Measurements from ENCODE around the gene PSG1. TPM values are rescaled to one million over a fixed set of nuclear protein-coding genes. Genes with fewer than 3 reads are reported as not detected.
"Not testable (repeated sequence)": the region's sequence is repeated elsewhere in the genome, so short reads cannot be mapped to it uniquely, and the experiment has no call there.

PSG1 gene
- total RNA-seq, 2 experiments from 2014 or later: not detected

DNA sequence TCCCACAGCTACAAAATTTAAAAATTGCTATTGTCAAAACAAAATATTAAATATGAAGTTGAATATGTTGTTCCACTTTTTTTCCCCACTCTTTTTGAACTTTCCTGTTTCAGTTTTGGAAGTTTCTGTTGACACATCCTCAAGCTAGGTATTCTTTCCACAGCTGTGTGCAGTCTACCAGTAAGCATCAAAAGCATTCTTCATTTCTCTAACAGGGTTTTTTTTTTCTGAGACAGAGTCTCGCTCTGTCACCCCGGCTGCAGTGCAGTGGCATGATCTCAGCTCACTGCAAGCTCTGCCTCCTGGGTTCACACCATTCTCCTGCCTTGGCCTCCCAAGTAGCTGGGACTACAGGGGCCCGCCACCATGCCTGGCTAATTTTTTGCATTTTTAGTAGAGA lies 5.4 kb downstream of the PSG1 start:
- H3K27ac Mint-ChIP-seq; H3K36me3 Mint-ChIP-seq; H3K4me1 Mint-ChIP-seq; H3K27me3 Mint-ChIP-seq; ATAC-seq; DNase-seq; H3K4me3 Mint-ChIP-seq; H3K9me3 Mint-ChIP-seq (ENCODE audit: low read depth); CTCF ChIA-PET: not testable (repeated sequence)

DNA sequence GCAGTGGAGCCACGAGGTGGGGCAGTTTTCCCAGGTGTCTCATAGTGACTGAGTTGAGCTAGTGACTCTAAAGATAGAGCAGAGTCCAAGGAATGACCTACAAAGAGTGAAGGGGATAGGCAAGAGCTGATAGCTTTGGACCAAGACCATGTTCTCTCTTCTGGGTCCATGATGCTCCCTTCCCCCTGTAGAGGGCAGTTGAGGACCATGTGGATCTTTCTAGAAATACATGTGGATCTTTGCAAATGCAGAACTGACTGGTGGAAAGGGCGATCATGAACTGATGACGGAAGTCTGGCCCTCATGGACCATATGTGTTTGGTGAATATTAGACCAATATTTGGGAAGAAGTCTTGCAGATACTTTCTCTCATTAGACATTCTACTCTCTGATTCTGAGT lies 6.9 kb downstream of the PSG1 start:
- Mint-ChIP-seq H3K27ac (no peak overlapping the region), H3K4me1 (no peaks in the 10 kb centered on the region), H3K9me3 (ENCODE audit: low read depth) (no peaks in the 10 kb centered on the region), H3K36me3 (no peaks in the 10 kb centered on the region), H3K4me3 (no peak overlapping the region), H3K27me3 (no peaks in the 10 kb centered on the region)
- no peak for DNase-seq
- ATAC-seq: no peak
- CTCF ChIA-PET: no interaction called here

DNA sequence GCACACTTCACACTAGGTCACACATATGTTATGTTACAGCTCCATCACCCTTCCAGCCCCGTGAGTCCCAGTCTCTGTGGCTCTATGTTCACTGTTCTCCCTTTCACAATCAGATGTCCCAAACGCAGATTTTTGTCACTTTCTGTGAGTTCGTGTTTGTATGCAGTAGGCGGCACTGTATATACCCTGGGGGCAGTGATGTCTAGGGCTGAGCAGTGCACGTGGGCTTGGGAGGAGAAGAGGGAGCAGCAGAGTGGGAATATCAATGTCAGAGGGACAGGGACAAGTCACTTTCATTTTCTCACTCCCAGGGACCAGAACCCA lies 22.0 kb downstream of the PSG1 start:
- ATAC-seq (no peak), DNase-seq (no peak)
- CTCF ChIA-PET: no interaction called here
- no peaks in the 10 kb centered on the region for H3K4me1 Mint-ChIP-seq
- no peaks in the 10 kb centered on the region for H3K27me3 Mint-ChIP-seq
- H3K9me3 Mint-ChIP-seq (ENCODE audit: low read depth): no peaks in the 10 kb centered on the region
- H3K36me3 Mint-ChIP-seq: no peaks in the 10 kb centered on the region
- H3K27ac Mint-ChIP-seq: no peak overlapping the region
- no peak overlapping the region for H3K4me3 Mint-ChIP-seq

DNA sequence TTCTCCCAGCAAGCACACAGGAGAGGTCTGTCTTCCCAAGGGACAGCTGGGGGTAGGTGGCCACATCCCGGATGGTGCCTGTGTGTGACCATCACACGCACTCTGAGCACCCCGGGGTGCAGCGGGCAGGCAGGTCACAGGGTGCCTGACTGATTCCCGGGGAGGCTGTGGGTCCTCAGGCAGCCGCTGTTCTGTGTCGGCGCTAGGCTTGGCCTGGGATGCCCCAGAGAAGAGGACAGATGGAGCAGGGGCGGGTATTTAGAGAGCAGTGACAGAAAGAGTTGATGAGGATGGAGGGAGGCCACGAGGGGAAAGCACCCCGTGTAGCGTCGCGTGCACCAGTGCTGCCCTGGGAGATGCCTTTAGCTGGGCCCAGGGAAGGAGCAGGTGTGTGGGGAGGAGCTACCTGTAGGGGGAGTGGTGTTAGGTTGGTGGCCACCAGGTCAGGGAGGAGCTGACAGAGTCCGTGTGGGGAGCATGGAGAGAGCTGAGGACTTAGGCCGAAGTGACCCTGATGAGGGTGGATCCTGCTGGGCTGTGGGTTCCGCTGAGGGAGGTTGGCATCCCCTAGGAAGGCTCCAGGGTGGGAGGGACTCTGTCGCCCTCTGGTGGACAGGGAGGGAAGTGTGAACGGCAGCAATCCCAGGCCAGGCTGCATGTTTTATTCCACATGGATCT lies 22.5 kb downstream of the PSG1 start:
- H3K27ac Mint-ChIP-seq; H3K27me3 Mint-ChIP-seq; CTCF ChIA-PET; ATAC-seq; DNase-seq; H3K9me3 Mint-ChIP-seq (ENCODE audit: low read depth); H3K4me3 Mint-ChIP-seq; H3K36me3 Mint-ChIP-seq; H3K4me1 Mint-ChIP-seq: not testable (repeated sequence)

DNA sequence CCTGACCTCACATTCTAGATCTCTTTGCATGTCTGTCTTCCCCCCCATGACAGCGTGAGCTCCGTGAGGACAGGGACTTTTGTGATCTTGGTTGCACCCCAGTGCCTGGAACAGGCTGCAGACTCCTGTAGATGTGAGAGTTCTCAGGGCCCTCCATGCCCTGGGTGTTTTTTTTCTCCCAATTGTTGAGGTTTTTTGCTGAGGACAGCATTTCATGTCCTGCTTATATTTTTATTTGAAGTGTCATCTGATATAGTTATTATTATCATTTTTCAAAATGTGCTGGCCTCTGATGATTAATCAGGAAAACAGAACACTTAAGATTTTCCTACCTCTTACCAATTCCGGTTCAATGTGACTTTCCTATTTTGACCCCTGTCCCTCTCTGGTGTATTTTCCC lies 24.8 kb downstream of the PSG1 start:
- not testable (repeated sequence) for H3K4me1 Mint-ChIP-seq

DNA sequence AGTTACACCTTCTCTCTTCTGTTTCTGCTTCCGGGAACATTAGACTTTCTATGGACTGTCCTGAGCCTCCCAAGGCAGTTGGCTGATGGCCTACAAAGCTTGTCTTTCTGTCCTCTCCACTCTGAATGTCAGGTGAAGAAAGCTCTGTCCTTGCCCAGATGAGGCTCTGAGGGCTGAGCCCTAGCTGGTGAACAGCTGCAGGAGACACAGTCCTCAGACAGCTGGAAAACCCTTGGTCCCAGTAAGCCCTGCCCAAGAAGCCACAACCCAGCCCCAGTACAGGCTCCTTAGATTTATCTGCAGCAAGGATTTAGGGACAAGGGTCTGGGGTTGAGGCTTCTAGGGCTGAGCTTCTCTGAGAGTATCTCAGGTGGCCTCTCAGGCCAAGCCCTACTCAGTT lies 26.3 kb downstream of the PSG1 start:
- H3K4me1 Mint-ChIP-seq; H3K27ac Mint-ChIP-seq; H3K36me3 Mint-ChIP-seq; H3K9me3 Mint-ChIP-seq (ENCODE audit: low read depth); H3K4me3 Mint-ChIP-seq; CTCF ChIA-PET; DNase-seq; H3K27me3 Mint-ChIP-seq; ATAC-seq: not testable (repeated sequence)

More for the DNA sequence above, 24.8 kb downstream of the PSG1 start:
- H3K4me3 Mint-ChIP-seq; H3K27me3 Mint-ChIP-seq; ATAC-seq; H3K9me3 Mint-ChIP-seq (ENCODE audit: low read depth); DNase-seq; CTCF ChIA-PET; H3K27ac Mint-ChIP-seq; H3K36me3 Mint-ChIP-seq: not testable (repeated sequence)

DNA sequence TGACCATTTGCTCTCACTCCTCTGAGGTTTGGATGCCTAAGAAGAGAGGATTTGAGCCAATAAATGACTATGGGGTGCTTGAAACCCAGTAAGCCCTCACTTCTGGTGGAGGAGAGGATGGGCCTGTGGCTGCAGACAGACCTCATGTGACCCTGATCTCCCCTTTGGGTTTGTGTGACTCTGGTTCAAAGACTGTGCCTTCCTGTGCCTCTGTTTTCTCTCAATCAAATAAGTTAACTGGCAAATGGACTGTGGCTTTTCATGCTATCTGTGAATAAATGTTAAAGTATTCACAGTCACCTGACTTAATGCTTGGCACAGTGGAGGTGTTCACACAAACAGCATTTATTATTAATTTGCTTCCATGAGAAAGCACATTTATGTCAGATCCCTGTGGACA lies 26.7 kb downstream of the PSG1 start:
- H3K27ac Mint-ChIP-seq; CTCF ChIA-PET; ATAC-seq; H3K27me3 Mint-ChIP-seq; H3K36me3 Mint-ChIP-seq; H3K4me1 Mint-ChIP-seq; H3K4me3 Mint-ChIP-seq; H3K9me3 Mint-ChIP-seq (ENCODE audit: low read depth); DNase-seq: not testable (repeated sequence)

DNA sequence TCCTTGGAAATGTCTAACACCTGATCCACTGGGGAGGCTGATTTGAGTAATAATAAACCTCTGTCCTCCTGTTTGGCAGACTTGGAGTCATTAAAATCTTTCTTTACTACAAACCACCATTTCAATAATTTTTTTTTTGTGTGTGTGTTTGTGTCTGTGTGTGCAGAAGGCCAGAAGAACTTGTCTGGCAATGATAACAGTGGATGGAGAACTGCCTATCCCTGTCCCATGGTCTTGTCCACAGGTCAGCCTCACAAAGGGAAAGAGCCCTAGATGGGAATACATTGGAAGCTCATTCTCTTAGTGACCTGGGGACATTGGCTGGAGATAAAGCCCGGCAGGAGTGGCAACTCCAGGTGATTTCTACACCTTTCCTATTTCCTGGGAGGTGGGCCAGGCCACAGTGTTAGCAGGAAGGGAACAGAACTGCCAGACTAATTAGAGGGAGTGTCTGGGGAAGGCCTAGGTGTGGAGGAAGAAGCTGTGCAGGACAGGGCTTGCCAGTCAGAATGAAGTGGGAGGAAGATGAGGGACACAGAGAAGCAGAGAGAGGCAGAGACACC lies 27.7 kb downstream of the PSG1 start:
- CTCF ChIA-PET; H3K27ac Mint-ChIP-seq; H3K9me3 Mint-ChIP-seq (ENCODE audit: low read depth): not testable (repeated sequence)

DNA sequence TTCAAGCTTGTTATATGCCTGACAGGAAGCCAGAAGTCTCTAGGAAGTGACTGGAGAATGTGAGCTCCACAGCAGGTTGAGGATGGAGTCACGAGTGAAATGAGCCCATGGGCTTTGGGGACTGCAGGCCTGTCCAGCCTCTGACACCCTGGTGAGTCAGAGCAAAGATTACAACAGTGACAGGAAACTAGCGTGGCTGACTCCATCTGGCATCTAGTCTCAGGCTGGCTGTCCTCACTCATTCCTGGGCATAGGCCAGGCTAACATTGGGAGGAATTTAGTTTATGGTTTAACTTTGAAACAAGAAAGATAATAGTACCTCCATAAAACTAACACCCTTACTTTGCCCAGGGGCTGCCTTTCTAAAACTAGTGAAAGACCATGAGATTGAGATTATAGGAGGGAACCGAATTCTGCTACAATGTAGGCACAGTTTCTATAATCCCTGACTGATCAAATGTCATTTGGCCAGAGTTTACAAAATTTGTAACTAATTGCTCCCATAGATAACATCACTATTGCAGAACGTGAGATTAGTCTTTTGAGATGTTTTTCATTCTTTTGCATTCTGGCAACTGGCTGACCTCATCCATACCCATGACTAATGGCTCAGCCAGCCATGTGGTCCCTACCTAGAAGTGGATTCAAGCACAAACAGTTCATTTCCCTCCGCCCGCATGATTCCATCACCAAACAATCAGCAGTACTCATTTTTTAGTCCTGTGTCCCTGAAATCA lies 28.4 kb downstream of the PSG1 start:
- Mint-ChIP-seq H3K4me1 (no peaks in the 10 kb centered on the region), H3K27ac (no peak overlapping the region), H3K4me3 (no peak overlapping the region), H3K36me3 (no peaks in the 10 kb centered on the region), H3K27me3 (peaks cover 2% of the 10 kb centered on the region), H3K9me3 (ENCODE audit: low read depth) (no peaks in the 10 kb centered on the region)
- DNase-seq: no peak
- CTCF ChIA-PET: no interaction called here
- no peak for ATAC-seq

More for the DNA sequence above, 27.7 kb downstream of the PSG1 start:
- ATAC-seq, H3K27me3 Mint-ChIP-seq, H3K4me1 Mint-ChIP-seq, H3K36me3 Mint-ChIP-seq, H3K4me3 Mint-ChIP-seq, DNase-seq: not testable (repeated sequence)

DNA sequence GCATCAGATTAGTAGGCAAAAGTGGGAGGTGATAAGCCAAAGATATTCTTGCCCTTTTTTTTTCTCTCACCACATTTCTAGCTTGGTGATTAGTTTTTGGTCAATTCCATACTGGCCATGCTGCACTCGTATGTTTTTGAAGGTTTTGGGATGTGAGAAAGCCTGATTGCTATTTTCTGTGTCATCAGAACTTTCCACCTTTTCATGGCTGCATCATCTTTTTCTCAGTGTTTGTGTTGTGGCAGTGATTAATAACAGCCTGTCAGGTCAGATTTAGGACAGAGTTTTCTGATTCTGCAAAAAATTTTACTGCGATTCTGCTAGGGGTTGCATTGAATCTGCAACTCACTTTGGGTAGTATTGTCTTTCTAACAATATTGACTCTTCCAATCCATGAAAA lies 32.9 kb downstream of the PSG1 start:
- Mint-ChIP-seq H3K27me3 (peaks cover 2% of the 10 kb centered on the region), H3K4me3 (no peak overlapping the region), H3K27ac (no peak overlapping the region), H3K4me1 (no peaks in the 10 kb centered on the region), H3K9me3 (ENCODE audit: low read depth) (no peaks in the 10 kb centered on the region), H3K36me3 (no peaks in the 10 kb centered on the region)
- CTCF ChIA-PET: no interaction called here
- ATAC-seq (no peak), DNase-seq (no peak)

DNA sequence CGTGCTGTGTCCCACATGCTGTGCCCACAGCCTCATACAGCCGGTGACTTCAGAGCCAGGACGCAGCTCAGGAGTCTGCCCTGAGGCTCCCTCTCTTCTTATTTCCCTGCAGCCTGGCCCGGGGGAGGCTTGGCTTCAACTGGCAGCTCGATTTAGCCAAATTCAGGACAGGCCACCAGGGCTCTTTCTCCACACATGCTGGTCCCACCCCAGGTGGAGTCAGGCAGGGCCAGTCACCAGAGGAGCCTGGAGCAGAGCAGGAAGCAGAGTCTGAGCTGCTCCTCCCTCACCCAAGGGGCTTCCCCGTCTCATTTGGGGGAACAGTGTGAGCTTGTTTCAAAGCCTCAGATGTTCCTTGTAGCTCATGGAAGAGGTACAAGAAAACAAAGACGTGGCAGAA lies 35.9 kb downstream of the PSG1 start:
- H3K4me1 Mint-ChIP-seq; H3K4me3 Mint-ChIP-seq; CTCF ChIA-PET; H3K27ac Mint-ChIP-seq; H3K27me3 Mint-ChIP-seq; H3K36me3 Mint-ChIP-seq; ATAC-seq; H3K9me3 Mint-ChIP-seq (ENCODE audit: low read depth); DNase-seq: not testable (repeated sequence)

DNA sequence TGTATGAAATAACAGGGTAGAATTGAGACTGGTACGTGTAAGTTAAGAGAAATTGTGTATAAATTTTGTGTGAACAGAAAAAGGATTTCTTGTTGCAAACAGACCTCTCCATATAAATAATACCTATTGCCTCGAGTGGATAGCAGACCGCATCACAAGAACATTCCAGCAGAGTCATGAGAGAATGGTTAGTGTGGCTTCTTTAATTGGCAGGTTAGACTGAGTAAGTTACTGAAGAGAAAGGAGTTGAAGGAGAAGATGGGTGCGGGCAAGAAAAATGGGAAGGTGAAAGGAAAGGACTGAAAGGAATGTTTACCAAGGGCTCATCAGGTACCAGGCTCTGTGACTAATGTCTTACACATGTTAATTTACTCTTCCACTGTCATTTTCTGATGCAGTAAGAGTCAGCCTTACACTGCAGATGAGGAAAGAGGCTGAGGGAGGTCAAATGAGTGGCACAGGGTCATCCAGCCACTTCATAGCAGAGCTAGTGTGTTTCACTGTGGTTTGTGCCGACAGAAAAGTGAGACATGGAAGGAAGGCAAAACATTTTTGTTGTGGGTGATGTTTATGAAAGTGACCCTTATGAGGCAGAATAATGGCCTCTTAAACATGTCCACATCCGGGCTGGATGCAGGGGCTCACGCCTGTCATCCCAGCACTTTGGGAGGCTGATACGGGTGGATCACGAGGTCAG lies 46.6 kb downstream of the PSG1 start:
- ATAC-seq; H3K27ac Mint-ChIP-seq; CTCF ChIA-PET; H3K4me3 Mint-ChIP-seq; H3K9me3 Mint-ChIP-seq (ENCODE audit: low read depth); DNase-seq; H3K27me3 Mint-ChIP-seq; H3K4me1 Mint-ChIP-seq; H3K36me3 Mint-ChIP-seq: not testable (repeated sequence)

DNA sequence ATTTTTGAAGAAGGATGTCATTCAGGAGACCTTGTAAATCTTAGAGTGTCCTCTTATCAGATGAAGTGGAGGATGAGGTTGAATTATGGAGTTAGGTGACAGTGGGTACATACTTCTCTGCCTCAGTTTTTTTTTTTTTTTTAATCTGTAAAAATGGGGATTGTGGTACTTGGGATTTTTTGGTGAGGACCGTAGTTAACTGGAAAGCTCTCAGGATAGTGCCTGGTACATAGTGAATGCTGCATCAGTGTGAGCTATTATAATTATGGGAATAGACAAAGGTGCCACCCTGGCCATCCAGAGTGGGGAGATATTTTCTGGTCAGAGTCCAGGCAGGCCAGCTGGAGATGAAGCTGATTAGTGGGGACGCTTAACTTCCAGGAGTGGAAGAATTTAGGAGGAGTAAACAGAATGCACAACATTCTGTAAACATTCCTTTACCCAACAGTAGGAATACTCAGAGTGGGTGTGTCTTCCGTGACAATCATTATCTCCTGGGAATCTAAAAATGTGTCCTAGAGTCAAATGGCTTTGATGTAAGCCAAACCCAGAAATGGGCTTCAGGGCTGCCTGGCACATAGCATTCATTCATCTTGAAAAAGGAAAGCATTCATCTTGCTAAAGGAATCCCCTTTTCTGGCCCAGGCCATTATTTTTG lies 47.4 kb downstream of the PSG1 start:
- H3K36me3 Mint-ChIP-seq; H3K27ac Mint-ChIP-seq; DNase-seq; CTCF ChIA-PET; H3K4me3 Mint-ChIP-seq; H3K9me3 Mint-ChIP-seq (ENCODE audit: low read depth); H3K27me3 Mint-ChIP-seq; ATAC-seq; H3K4me1 Mint-ChIP-seq: not testable (repeated sequence)
